Endometrial microvascular endothelial cells (primary cell): Measurements from ENCODE around the gene SPSB1. TPM values are rescaled to one million over a fixed set of nuclear protein-coding genes. Genes with fewer than 3 reads are reported as not detected.

Experiments used
- total RNA-seq: library from RNA; depleted of rRNA; stranded (reverse); fragments of >200 nt; gene quantifications from one replicate; pipeline ENCODE4 v1.2.3, GENCODE V29; 2015; ENCODE audit errors: inconsistent ontology term

Gene SPSB1
- total RNA-seq, 1 donor from 2014 or later: 16.1 TPM

Other genes with a start within 250 kb of the SPSB1 start
- not detected for gene SLC2A5, start 223.3 kb upstream of the SPSB1 start, total RNA-seq
- gene GPR157, start 163.8 kb upstream of the SPSB1 start, total RNA-seq: 7.0 TPM
- 22.4 TPM for gene H6PD, start 58.1 kb upstream of the SPSB1 start, total RNA-seq
- gene SLC25A33, start 246.6 kb downstream of the SPSB1 start, total RNA-seq: 8.6 TPM